GM12892 (cell line): ENCODE results near the gene TRDMT1.

Experiments
- DNase-seq: peaks from one replicate; pipeline ENCODE4 v3.0.0; 2011; ENCODE audit not compliant: insufficient read length
- FAIRE-seq: peaks from 2 replicates; lab custom pipeline; 2011; peaks lifted over from hg19 to GRCh38; lab: Jason Lieb, UNC
- POLR2A ChIP-seq: IDR thresholded peaks from 2 replicates; pipeline ENCODE4 v1.6.1; 2011; ENCODE audit warnings: low read depth, low read length, control low read depth
- POLR2AphosphoS5 ChIP-seq: IDR thresholded peaks from 2 replicates; pipeline ENCODE4 v1.6.1; 2011; ENCODE audit warnings: low read depth, low read length, control low read depth
- TAF1 ChIP-seq: IDR thresholded peaks from 2 replicates; pipeline ENCODE4 v1.6.1; 2011; ENCODE audit warnings: low read depth, mild to moderate bottlenecking, control low read depth, low read length, borderline replicate concordance

TRDMT1 gene

DNA sequence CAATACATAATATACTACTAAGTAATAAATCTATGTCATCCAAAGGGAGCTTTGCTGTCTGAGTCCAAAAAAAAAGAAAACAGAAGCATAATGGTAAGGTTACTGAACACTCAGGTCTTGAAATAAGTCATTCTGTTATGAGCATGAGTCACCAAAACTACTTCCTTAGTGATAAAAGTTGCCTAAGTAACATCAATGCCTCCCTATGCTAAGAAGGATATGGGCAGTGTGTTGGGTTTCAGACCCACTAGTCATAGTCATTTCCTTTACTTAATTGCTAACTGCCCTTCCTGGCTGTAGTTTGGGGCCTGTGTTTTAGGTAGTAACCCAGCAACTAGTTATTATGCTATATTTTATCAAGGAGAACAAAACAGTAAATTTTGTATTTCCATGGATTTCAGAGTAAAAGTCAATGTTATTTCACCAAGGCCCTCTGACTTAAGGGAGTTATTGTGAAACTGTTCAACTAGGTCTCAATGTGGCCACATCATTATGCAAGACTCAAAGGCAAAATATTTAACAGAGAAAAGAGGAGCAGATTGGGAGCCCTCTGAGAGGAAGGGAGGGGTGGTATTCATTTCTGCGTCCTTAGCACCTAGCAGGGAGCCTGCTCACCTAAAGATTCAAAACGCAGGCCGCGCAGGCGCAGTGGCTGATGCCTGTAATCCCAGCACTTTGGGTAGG is 14.9 kb upstream of the TRDMT1 start:
- FAIRE-seq (peak; percentile 87), DNase-seq (peak; percentile 23)
- TF ChIP-seq POLR2AphosphoS5: no peak
- no peak for TF ChIP-seq TAF1
- no peak for TF ChIP-seq POLR2A

DNA sequence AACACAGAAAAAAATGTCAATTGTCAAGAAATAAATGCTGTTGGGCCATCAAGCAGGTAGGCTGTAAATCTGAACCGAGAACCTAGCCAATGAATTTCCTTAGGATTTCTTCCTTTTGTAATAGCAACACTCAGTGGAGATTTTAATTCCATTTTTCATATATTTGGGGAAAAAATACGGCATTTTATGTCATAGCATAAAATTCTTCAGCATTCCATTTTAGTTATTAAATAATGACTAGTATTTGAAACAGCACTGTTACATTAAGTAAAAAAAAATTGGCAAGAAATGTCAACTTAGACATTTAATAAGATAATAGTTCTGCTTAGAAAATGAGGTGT is 14.3 kb upstream of the TRDMT1 start:
- FAIRE-seq (no peak), DNase-seq (no peak)
- no peak for TF ChIP-seq TAF1
- TF ChIP-seq POLR2A: no peak
- TF ChIP-seq POLR2AphosphoS5: no peak

DNA sequence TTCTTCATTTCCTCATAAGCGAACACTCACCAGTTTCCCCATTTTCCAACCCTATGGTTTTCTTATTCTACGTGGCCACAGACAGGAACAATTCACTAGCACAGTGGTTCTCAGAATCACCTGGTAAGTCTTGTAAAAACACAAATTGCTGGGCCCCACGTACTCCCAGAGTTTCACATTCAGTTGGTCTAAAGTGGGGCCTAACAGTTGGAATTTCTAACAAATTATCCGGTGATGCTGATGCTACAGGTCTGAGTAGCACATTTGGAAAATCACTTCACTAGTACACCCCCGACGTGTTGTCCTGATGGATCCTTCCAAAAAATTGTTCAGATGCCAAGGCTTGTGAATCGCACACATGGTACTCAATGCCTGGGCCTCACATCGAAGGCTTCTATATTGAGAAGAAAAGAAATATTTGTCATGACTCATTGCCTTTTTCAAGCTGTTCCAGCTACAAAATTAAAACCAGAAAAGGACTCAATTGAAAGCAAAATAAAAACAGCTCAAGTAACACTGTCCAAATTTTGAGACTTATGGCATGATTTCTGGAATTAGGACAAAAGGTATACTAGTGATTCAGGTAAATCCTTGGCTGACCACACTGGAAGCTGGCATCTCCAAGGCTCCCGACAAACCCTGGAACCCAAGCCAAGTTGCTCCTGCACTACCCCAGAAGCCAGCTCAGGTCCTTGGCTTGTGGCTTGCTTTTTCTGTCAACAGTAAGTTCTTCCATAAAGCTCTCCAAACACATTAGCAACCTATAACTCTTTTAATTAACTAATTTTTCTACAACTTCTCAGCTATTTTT is 13.7 kb upstream of the TRDMT1 start:
- FAIRE-seq: peak; percentile 30
- DNase-seq: no peak
- TF ChIP-seq POLR2AphosphoS5 (no peak), TAF1 (no peak), POLR2A (no peak)

DNA sequence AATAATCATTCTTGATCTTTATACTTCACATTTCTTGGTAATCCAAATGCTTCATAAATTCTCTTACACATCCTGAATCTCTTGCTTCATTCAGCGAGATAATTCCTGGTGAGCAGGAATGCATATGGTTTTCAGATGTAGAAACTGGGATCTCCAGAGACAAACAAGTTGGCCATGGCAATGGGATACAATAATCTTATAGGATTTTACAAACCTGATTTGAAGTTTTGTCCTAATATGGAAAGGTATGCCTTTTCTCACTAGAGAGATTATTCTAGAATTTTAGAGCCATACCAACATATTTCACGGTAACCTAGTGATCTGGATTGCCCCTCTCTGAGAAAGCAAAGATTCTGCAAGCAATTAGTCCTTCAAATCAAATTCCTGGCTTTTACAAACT is 13.1 kb upstream of the TRDMT1 start:
- no peak for TF ChIP-seq POLR2A
- TF ChIP-seq POLR2AphosphoS5: no peak
- no peak for TF ChIP-seq TAF1
- DNase-seq (no peak), FAIRE-seq (no peak)

DNA sequence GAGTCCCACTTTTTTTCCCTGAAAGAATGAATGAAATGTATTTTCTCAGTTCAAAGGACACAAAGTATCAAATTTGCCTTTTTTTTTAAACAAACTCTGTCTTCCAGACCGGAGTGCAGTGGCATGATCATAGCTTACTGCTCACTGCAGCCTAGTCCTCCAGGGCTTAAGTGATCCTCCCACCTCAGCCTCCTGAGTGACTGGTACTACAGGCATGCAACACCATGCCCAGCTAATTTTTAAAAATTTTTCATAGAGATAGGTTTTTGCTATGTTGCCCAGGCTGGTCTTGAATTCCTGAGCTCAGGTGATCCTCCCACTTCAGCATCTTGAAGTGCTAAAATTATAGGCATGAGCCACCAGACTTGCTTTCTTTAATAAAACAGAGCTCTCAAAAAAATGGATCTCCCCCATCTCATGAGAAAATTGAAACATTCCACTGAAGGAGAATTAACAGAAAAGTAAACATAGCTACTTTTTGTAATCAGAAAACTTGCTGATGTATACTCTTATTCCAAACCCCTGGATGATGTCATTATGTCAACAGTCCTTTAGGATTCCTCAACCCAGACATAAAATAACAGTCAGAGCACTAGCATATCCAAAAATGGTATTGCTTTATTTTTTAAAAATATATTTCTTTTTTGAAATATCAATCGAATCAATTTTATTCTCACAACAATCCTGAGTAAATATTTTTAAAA is 12.3 kb upstream of the TRDMT1 start:
- TF ChIP-seq POLR2AphosphoS5: no peak
- TF ChIP-seq POLR2A: no peak
- no peak for TF ChIP-seq TAF1
- FAIRE-seq (no peak), DNase-seq (no peak)

DNA sequence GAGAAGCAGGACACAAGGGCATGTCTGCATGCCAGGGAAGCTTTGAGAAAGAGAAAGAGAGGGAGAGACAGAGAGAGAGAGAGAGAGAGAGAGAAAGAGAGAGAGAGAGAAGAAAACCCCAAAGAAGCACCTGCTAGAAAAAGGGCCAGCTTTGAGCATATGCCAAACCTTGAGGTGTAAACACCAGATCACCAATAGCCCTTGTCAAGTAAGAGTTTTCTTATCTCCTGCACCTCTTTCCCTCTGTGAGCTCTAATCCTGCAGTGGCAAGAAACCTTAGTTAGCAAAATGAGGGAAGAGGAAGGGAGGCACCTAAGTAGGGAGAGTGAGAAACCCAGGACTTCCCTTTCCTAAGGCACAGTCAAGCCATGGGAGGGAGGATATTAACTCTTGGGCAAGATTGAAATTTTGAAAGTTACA is 11.3 kb upstream of the TRDMT1 start:
- no peak for FAIRE-seq
- TF ChIP-seq TAF1 (no peak), POLR2A (no peak), POLR2AphosphoS5 (no peak)

DNA sequence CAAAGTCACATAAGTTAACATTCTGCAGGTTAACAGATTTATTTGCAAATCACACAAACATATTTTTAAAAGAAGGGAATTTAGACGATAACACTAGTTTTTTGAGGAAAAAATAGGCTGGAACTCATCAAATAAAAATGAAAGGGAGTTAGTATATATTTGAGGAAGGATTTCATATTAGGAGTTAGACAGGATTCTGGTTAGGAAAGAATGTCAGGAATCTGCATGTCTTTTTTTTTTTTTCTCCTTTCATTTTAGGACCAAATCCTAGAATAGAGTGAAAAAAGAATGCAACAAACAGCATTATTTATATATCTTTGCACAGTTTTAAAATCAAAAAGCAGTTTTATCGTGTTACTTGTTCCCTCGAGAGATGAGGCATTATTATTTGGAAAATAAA is 8.9 kb upstream of the TRDMT1 start:
- no peak for DNase-seq
- TF ChIP-seq TAF1 (no peak), POLR2AphosphoS5 (no peak), POLR2A (no peak)
- no peak for FAIRE-seq

More for the DNA sequence above, 11.3 kb upstream of the TRDMT1 start:
- DNase-seq: no peak

DNA sequence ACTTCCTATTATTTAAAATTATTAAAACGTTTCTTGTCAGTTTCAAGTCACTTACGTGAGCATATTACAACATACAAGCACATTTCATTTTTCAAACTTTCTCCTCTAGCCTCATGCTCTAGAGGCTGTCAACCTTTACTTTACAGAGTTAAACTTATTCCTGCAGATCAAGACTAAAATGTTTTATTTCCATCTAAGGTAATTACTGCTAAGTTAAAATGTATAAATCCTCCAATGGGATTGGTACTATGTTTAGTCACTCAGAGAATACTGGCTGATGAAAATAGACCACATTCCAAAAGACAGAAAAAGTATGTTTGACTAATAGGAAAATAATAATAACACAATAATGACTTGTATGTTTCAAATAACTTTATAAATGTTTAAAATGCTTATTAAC is 8.4 kb upstream of the TRDMT1 start:
- no peak for DNase-seq
- FAIRE-seq: no peak
- no peak for TF ChIP-seq TAF1
- TF ChIP-seq POLR2A: no peak
- no peak for TF ChIP-seq POLR2AphosphoS5

DNA sequence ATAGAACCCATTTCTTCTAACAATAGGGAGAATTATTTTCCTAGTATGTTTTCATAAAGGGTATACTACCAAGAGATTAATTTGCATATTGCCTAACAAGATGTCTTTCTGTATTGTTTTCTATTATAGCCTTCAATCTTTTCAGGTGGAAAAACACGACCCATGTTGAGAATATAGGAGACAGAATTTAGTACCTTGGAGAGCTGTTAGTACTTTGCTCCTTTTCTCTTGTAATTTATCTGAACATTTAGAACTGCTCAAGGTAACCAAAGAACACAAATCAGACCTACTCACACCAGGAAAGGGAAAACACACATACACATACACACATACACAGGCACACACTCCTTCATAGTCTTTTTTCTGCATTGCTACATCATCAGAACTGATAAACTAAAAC is 7.8 kb upstream of the TRDMT1 start:
- no peak for FAIRE-seq
- no peak for DNase-seq
- TF ChIP-seq POLR2AphosphoS5 (no peak), TAF1 (no peak), POLR2A (no peak)

DNA sequence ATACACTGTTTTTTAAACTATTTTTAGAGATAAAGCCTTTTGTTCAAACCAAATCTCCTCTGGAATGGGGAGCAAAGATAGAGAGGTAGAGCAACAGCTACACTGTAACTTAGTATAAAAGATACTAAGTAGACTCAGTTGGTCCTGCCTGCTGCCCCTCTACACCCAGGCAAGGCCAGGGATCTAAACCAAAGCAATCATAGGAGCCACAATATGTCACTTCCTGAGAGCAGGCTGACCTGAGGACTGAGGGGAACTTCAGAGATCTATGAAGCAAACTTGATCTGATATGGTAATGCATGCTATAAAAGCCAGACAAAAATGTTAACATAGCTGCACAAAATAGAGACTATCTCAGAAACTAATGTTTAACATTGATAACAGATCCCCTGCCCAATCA is 7.0 kb upstream of the TRDMT1 start:
- no peak for TF ChIP-seq POLR2AphosphoS5
- FAIRE-seq (no peak), DNase-seq (no peak)

DNA sequence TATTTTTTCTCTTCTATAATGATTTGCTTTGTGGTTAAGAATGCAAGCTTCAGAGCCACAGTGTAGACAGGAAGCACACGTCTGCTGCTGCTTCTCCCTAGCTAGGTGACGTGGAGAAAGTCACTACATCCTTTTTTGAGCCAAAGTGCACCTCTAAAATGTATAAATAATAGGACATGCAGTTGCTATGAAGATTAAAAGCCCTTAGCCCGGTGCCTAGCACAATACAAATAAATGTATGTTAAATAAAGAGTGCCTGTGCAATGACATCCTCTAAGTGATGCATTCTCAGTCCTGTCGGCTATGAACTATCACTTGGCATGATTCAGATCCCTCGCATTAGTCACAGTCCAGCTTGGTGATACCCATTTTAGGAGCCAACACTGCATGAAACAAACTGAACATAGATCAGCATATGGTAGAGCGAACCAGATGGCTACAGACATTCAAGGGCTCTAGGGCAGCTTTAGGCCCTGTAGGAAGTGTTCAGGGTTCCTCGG is 4.8 kb upstream of the TRDMT1 start:
- FAIRE-seq (no peak), DNase-seq (no peak)
- TF ChIP-seq POLR2A: no peak
- no peak for TF ChIP-seq TAF1
- TF ChIP-seq POLR2AphosphoS5: no peak
